ENCODE data around the gene CCNT2. TPM values are rescaled to one million over a fixed set of nuclear protein-coding genes. Genes with fewer than 3 reads are reported as not detected.
A peak's percentile ranks its signal among the peaks of the same experiment; 100 is the strongest.

Gene CCNT2
- total RNA-seq, 1 experiment from 2014 or later, result 38.1 TPM

DNA sequence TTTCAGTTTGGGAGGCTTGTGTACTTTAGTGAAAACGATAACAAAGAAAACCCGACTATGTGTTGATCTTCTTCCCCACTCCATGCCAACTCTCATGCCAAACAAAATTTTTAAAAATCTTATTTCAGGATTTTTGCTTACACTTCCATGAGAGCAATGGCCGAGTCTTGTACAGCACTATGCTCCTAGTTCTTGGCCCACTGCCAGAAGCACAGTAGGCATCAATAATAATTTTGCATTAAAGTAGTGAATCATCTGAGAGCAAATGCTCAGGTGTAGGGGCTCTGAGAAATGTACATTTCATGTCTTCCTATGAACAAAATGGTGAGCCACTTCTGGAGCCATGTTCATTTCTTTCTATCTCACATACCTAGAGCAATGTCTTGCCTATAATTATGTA lies 66.4 kb downstream of the CCNT2 start:
- peaks cover 15% of the 10 kb centered on the region for H3K9me3 Mint-ChIP-seq
- POLR2A ChIA-PET, result no interaction called here
- CTCF ChIA-PET, result no interaction called here
- peaks cover 4% of the 10 kb centered on the region for H3K27me3 Mint-ChIP-seq (ENCODE audit: low read depth)
- ATAC-seq (no peak), DNase-seq (ENCODE audit: low spot score) (no peak)
- H3K36me3 Mint-ChIP-seq, result no peaks in the 10 kb centered on the region
- H3K27ac Mint-ChIP-seq, result no peak overlapping the region
- H3K4me1 Mint-ChIP-seq, result 0 out of 2 replicates have a peak, but pooled peaks cover 2% of the 10 kb centered on the region
- TF ChIP-seq FOXP1 (CRISPR knock-in tag; IDR thresholded peaks at IDR 0.05; ENCODE audit: borderline replicate concordance), result no peak
- no peak for TF ChIP-seq E2F4 (CRISPR knock-in tag; IDR thresholded peaks at IDR 0.05; ENCODE audit: borderline replicate concordance, low read depth)
- TF ChIP-seq PREB (CRISPR knock-in tag; IDR thresholded peaks at IDR 0.05; ENCODE audit: borderline replicate concordance), result no peak
- TF ChIP-seq, protein P1, sequence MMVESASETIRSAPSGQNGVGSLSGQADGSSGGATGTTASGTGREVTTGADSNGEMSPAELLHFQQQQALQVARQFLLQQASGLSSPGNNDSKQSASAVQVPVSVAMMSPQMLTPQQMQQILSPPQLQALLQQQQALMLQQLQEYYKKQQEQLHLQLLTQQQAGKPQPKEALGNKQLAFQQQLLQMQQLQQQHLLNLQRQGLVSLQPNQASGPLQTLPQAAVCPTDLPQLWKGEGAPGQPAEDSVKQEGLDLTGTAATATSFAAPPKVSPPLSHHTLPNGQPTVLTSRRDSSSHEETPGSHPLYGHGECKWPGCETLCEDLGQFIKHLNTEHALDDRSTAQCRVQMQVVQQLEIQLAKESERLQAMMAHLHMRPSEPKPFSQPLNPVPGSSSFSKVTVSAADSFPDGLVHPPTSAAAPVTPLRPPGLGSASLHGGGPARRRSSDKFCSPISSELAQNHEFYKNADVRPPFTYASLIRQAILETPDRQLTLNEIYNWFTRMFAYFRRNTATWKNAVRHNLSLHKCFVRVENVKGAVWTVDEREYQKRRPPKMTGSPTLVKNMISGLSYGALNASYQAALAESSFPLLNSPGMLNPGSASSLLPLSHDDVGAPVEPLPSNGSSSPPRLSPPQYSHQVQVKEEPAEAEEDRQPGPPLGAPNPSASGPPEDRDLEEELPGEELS (CRISPR knock-in tag; IDR thresholded peaks at IDR 0.05), result no peak
- TF ChIP-seq GRHL2 (CRISPR knock-in tag; IDR thresholded peaks at IDR 0.05; ENCODE audit: insufficient replicate concordance, severe bottlenecking), result no peak
- TF ChIP-seq, protein P2, sequence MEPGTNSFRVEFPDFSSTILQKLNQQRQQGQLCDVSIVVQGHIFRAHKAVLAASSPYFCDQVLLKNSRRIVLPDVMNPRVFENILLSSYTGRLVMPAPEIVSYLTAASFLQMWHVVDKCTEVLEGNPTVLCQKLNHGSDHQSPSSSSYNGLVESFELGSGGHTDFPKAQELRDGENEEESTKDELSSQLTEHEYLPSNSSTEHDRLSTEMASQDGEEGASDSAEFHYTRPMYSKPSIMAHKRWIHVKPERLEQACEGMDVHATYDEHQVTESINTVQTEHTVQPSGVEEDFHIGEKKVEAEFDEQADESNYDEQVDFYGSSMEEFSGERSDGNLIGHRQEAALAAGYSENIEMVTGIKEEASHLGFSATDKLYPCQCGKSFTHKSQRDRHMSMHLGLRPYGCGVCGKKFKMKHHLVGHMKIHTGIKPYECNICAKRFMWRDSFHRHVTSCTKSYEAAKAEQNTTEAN (CRISPR knock-in tag; IDR thresholded peaks at IDR 0.05), result no peak
- no peak for TF ChIP-seq SOX15 (CRISPR knock-in tag; IDR thresholded peaks at IDR 0.05)
- no peak for TF ChIP-seq MYBL2 (CRISPR knock-in tag; IDR thresholded peaks at IDR 0.05)
- no peak for TF ChIP-seq CREM (CRISPR knock-in tag; IDR thresholded peaks at IDR 0.05)
- TF ChIP-seq, protein P3, sequence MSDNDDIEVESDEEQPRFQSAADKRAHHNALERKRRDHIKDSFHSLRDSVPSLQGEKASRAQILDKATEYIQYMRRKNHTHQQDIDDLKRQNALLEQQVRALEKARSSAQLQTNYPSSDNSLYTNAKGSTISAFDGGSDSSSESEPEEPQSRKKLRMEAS (CRISPR knock-in tag; IDR thresholded peaks at IDR 0.05), result no peak
- no peak overlapping the region for H3K4me3 Mint-ChIP-seq

- Mint-ChIP-seq H3K4me3 (no peak overlapping the region), H3K36me3 (no peaks in the 10 kb centered on the region), H3K9me3 (peaks cover 8% of the 10 kb centered on the region), H3K4me1 (no peaks in the 10 kb centered on the region), H3K27ac (no peak overlapping the region), H3K27me3 (ENCODE audit: low read depth) (peaks cover 4% of the 10 kb centered on the region)
- DNase-seq (ENCODE audit: low spot score), result no peak
- ATAC-seq, result peak; percentile 61
- no peak for TF ChIP-seq CBFB (CRISPR knock-in tag; IDR thresholded peaks at IDR 0.05; ENCODE audit: low read depth)
- ChIA-PET CTCF (interaction anchor here (0.6 to 3.2 kb wide), 39 partner anchors 10 to 853 kb away, joined by 3 to 30 read pairs (median 4); partner anchors contain the start of gene CCNT2), POLR2A (interaction anchor here (0.5 kb wide), 1 partner anchor 1753 kb away, joined by 4 read pairs; no protein-coding TSS in a partner anchor)
These were observed 70.5 kb downstream of the CCNT2 start for GRCh38 chr2:134988994-134989605.

GRCh38 chr2:134999521-134999920 lies 80.9 kb downstream of the CCNT2 start:
- Mint-ChIP-seq H3K36me3 (no peaks in the 10 kb centered on the region), H3K4me1 (peaks cover 2% of the 10 kb centered on the region; the same call in 1 of the 2 replicates), H3K27me3 (ENCODE audit: low read depth) (peaks cover 4% of the 10 kb centered on the region), H3K27ac (no peak overlapping the region), H3K4me3 (no peak overlapping the region), H3K9me3 (no peaks in the 10 kb centered on the region)
- TF ChIP-seq SP1 (CRISPR knock-in tag; conservative IDR thresholded peaks at IDR 0.05), result no peak
- no peak for TF ChIP-seq NR2C2 (CRISPR knock-in tag; IDR thresholded peaks at IDR 0.05)
- no peak for TF ChIP-seq SOX15 (CRISPR knock-in tag; IDR thresholded peaks at IDR 0.05)
- TF ChIP-seq STAT6 (CRISPR knock-in tag; conservative IDR thresholded peaks at IDR 0.05; ENCODE audit: low read depth), result no peak
- no peak for TF ChIP-seq E2F1 (CRISPR knock-in tag; IDR thresholded peaks at IDR 0.05)
- no peak for TF ChIP-seq TEAD1 (CRISPR knock-in tag; IDR thresholded peaks at IDR 0.05)
- ATAC-seq (no peak), DNase-seq (ENCODE audit: low spot score) (no peak)
- POLR2A ChIA-PET, result no interaction called here
- CTCF ChIA-PET, result interaction anchor here (1.7 kb wide), 1 partner anchor 11 kb away, joined by 6 read pairs; no protein-coding TSS in a partner anchor
